Endothelial cell of umbilical vein (primary cell): Measurements from ENCODE around the gene MARVELD3. TPM values are rescaled to one million over a fixed set of nuclear protein-coding genes. Genes with fewer than 3 reads are reported as not detected.
"Not testable (repeated sequence)": the region's sequence is repeated elsewhere in the genome, so short reads cannot be mapped to it uniquely, and the experiment has no call there.

ENCODE experiments used
- BruUV-seq: library from RNA; stranded (reverse); fragments of 400-500 nt; replicated peaks from 2 replicates; lab custom pipeline; 2021; lab: Mats Ljungman, UMichigan
- CTCF ChIA-PET: fragments of 300-600, 350-600 bp; sonication (Branson Sonifier 250); formaldehyde crosslinking; loops from one replicate; lab custom pipeline; 2021; ENCODE audit warnings: antibody characterized with exemption, inconsistent platforms; lab: Charles Lee
- POLR2A ChIA-PET: fragments of 300-600, 350-600 bp; sonication (Branson Sonifier 250); formaldehyde crosslinking; loops from one replicate; lab custom pipeline; 2021; ENCODE audit warnings: antibody characterized with exemption, inconsistent platforms; lab: Charles Lee
- DNase-seq: peaks from one replicate; pipeline ENCODE4 v3.0.0-alpha.2; 2011; ENCODE audit warnings: low read depth, low spot score
- FAIRE-seq: peaks from 2 replicates; lab custom pipeline; 2011; peaks lifted over from hg19 to GRCh38; lab: Jason Lieb, UNC
- H2AFZ ChIP-seq: 2 replicates; pipeline ENCODE4 v1.6.0; 2012; ENCODE audit warnings: low read depth, low read length, control low read depth, inconsistent platforms
- H3K27ac ChIP-seq: 2 replicates; pipeline ENCODE4 v1.5.1; 2011; ENCODE audit warnings: low read depth, mild to moderate bottlenecking, control low read depth, low read length, moderate library complexity; ENCODE audit not compliant: insufficient read depth
- H3K27me3 ChIP-seq, 2 experiments: 2 replicates each; pipeline versions ENCODE4 v1.6.0 to v1.6.1; 2011; ENCODE audit warnings: low read length in 2 of 2, mixed read lengths in 1 of 2; ENCODE audit not compliant: control insufficient read depth in 2 of 2, insufficient read depth in 2 of 2
- H3K36me3 ChIP-seq, 2 experiments: 2 replicates in 1 of 2; 3 replicates in 1 of 2; pipeline ENCODE4 v1.5.1; 2011; ENCODE audit warnings: low read length in 2 of 2, mild to moderate bottlenecking in 1 of 2, moderate library complexity in 1 of 2; ENCODE audit not compliant: control insufficient read depth in 2 of 2, insufficient read depth in 2 of 2; ENCODE audit errors: extremely low read depth in 1 of 2
- H3K4me1 ChIP-seq: 3 replicates; pipeline ENCODE4 v1.5.1; 2011; ENCODE audit warnings: mild to moderate bottlenecking, low read length; ENCODE audit not compliant: control insufficient read depth, insufficient read depth; ENCODE audit errors: extremely low read depth
- H3K4me2 ChIP-seq: 2 replicates; pipeline ENCODE4 v1.6.1; 2011; ENCODE audit warnings: low read length, control low read depth, mixed read lengths; ENCODE audit not compliant: insufficient read depth
- H3K4me3 ChIP-seq, 3 experiments: fragments of 200-600 bp in 1 of 3; sonication (generic), shearing (Covaris generic) in 1 of 3; replicated peaks in 1 of 3; 2 replicates each; pipeline ENCODE4 v1.5.1; 2011 to 2016; ENCODE audit warnings: control low read depth in 3 of 3, low read length in 3 of 3, mild to moderate bottlenecking in 2 of 3, inconsistent platforms in 1 of 3, low read depth in 1 of 3, moderate library complexity in 1 of 3; ENCODE audit not compliant: insufficient read depth in 1 of 3
- H3K79me2 ChIP-seq: 2 replicates; pipeline ENCODE4 v1.6.0; 2012; ENCODE audit warnings: low read length, inconsistent platforms; ENCODE audit not compliant: control insufficient read depth, insufficient read depth
- H3K9ac ChIP-seq: replicated peaks from 2 replicates; pipeline ENCODE3; 2011; ENCODE audit warnings: low read length, control low read depth; ENCODE audit not compliant: insufficient read depth; ENCODE audit errors: extremely low read depth
- H3K9me1 ChIP-seq: replicated peaks from 3 replicates; pipeline ENCODE4 v1.6.0; 2011; ENCODE audit warnings: mild to moderate bottlenecking, low read length; ENCODE audit not compliant: control insufficient read depth, insufficient read depth; ENCODE audit errors: extremely low read depth
- H3K9me3 ChIP-seq: replicated peaks from 2 replicates; pipeline ENCODE4 v1.5.1; 2012; ENCODE audit warnings: low read length, inconsistent platforms; ENCODE audit not compliant: control insufficient read depth, insufficient read depth
- H4K20me1 ChIP-seq: replicated peaks from 2 replicates; pipeline ENCODE3; 2011; ENCODE audit warnings: mild to moderate bottlenecking, low read length; ENCODE audit not compliant: control insufficient read depth, insufficient read depth; ENCODE audit errors: extremely low read depth
- EZH2 ChIP-seq: IDR thresholded peaks from 2 replicates; pipeline ENCODE4 v1.6.1; 2012; ENCODE audit warnings: borderline replicate concordance, low read depth, mild to moderate bottlenecking, moderate library complexity, low read length, inconsistent platforms; ENCODE audit not compliant: severe bottlenecking
- FOS ChIP-seq: IDR thresholded peaks from 2 replicates; pipeline ENCODE4 v1.6.1; 2011; ENCODE audit warnings: mild to moderate bottlenecking, low read length, moderate library complexity, borderline replicate concordance; ENCODE audit not compliant: insufficient read depth
- GATA2 ChIP-seq: IDR thresholded peaks from 2 replicates; pipeline ENCODE4 v1.7.0; 2011; ENCODE audit warnings: low read depth, mild to moderate bottlenecking, moderate library complexity, mixed read lengths, low read length; ENCODE audit not compliant: insufficient read length, insufficient read depth
- JUN ChIP-seq: IDR thresholded peaks from 2 replicates; pipeline ENCODE4 v1.6.1; 2011; ENCODE audit warnings: borderline replicate concordance, low read depth; ENCODE audit not compliant: insufficient read length, insufficient read depth
- MYC ChIP-seq: IDR thresholded peaks from one replicate; pipeline ENCODE4 v1.6.1; 2011; ENCODE audit warnings: mild to moderate bottlenecking, low read depth, low read length
- POLR2A ChIP-seq: IDR thresholded peaks from 2 replicates; pipeline ENCODE4 v1.6.1; 2012; ENCODE audit warnings: low read depth, mild to moderate bottlenecking, control low read depth, low read length
- POLR2AphosphoS5 ChIP-seq: IDR thresholded peaks from 2 replicates; pipeline ENCODE4 v1.6.1; 2012; ENCODE audit warnings: low read depth, mild to moderate bottlenecking, control low read depth, low read length, moderate library complexity; ENCODE audit not compliant: insufficient read depth
- dilution Hi-C: fragments of 300-500 bp; cut with MboI; formaldehyde crosslinking; loops from one replicate; pipeline ENCODE4 v1.15.0; 2019; ENCODE audit warnings: low sequenced_read_pairs; ENCODE audit not compliant: extremely low pct_ligation_motif_present
- intact Hi-C: fragments of 100-400 bp; cut with micrococcal nuclease; formaldehyde crosslinking; loops from one replicate; pipeline ENCODE4 v1.10.0; 2022
- polyA plus RNA-seq, 4 experiments: library from polyadenylated mRNA; depleted of rRNA in 3 of 4; stranded (reverse) in 3 of 4; unstranded in 1 of 4; fragments of >200 nt; gene quantifications; 2 replicates each; pipeline versions ENCODE4 v1.2.1 to v1.2.3, GENCODE V29; 2011 to 2012; ENCODE audit warnings: missing spikeins in 1 of 4
- total RNA-seq: library from RNA; stranded (reverse); gene quantifications from 2 replicates; pipeline ENCODE4 v1.2.3, GENCODE V29; 2021
- TF ChIP-seq, protein P1 (sequence below): IDR thresholded peaks from 2 replicates; pipeline ENCODE4 v1.6.1; 2011; ENCODE audit not compliant: insufficient read depth, insufficient read length
- TF ChIP-seq, protein P2 (sequence below), 2 donors: IDR thresholded peaks; 1 replicate in 1 of 2; 2 replicates in 1 of 2; pipeline ENCODE4 v1.5.1; 2011; ENCODE audit warnings: low read length in 2 of 2, mild to moderate bottlenecking in 2 of 2, moderate library complexity in 2 of 2, control low read depth in 1 of 2, inconsistent platforms in 1 of 2, low read depth in 1 of 2; ENCODE audit not compliant: insufficient read depth in 1 of 2; ENCODE audit errors: extremely low read depth in 1 of 2

The MARVELD3 gene
- total and polyA plus RNA-seq, 2 donors (not counting 3 experiments of a cell fraction or from before 2014, with no cell fraction given), result not detected

DNA sequence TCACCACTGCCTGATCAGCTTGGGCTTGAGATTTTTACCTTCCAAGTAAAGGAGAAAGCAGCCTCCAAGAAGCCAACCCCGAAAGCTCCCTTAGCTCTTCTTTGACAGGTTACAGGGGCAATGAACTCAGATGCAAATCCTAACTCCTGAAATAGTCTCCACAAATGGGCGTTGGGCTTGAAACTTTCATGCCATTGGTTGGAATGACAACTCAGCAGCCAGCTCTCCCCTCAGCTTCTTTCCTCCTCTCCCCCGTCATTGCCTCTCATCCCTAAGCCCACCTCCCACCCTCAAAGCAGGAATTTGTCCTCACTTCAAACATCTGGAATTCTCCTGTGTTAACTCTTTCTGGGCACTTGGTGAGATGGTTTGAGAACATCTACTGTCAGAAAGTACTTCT lies 49.0 kb upstream of the MARVELD3 start, which contains the start of gene TAT:
Gene TAT, minus strand, starts transcription at position 122 of the 400 bp plus-strand sequence. CDS start 677 bp downstream, outside the sequence.
- POLR2A ChIA-PET, result no interaction called here
- no peak for FAIRE-seq

GRCh38 chr16:71582553-71582848 lies 43.5 kb upstream of the MARVELD3 start:
- intact Hi-C loops, H3K4me3 ChIP-seq, H3K9me3 ChIP-seq, H4K20me1 ChIP-seq, dilution Hi-C loops, FAIRE-seq, H3K4me1 ChIP-seq, H3K4me2 ChIP-seq, POLR2A ChIA-PET, H3K27ac ChIP-seq, H3K79me2 ChIP-seq, BruUV-seq, H2AFZ ChIP-seq, H3K9me1 ChIP-seq, H3K27me3 ChIP-seq, H3K9ac ChIP-seq, H3K36me3 ChIP-seq, DNase-seq: not testable (repeated sequence)
- CTCF ChIA-PET, result interaction anchor here (1.5 kb wide), 1 partner anchor 29 kb away, joined by 6 read pairs; no protein-coding TSS in a partner anchor

More for the DNA sequence above, 49.0 kb upstream of the MARVELD3 start, which contains the start of gene TAT:
- Histone ChIP-seq H3K9me3 (no peaks in the 10 kb centered on the region), H3K27me3 (peaks cover 0 to 2% of the 10 kb centered on the region in 2 experiments), H3K36me3 (no peaks in the 10 kb centered on the region), H2AFZ (no peak within 1 kb of the TSS), H3K4me1 (no peaks in the 10 kb centered on the region), H3K4me2 (no peak within 1 kb of the TSS), H3K4me3 (no peak within 1 kb of the TSS), H3K9me1 (no peaks in the 10 kb centered on the region), H3K79me2 (no peaks in the 10 kb centered on the region), H3K27ac (no peak within 1 kb of the TSS), H3K9ac (no peak within 1 kb of the TSS), H4K20me1 (no peaks in the 10 kb centered on the region)
- intact Hi-C loops, result no loop called here
- DNase-seq, result no peak
- BruUV-seq, result no TSS peak
- TF ChIP-seq EZH2 (no peak), JUN (no peak), GATA2 (no peak), FOS (no peak), MYC (no peak), POLR2AphosphoS5 (no peak), POLR2A (no peak)
- TF ChIP-seq, protein P1, sequence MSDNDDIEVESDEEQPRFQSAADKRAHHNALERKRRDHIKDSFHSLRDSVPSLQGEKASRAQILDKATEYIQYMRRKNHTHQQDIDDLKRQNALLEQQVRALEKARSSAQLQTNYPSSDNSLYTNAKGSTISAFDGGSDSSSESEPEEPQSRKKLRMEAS, result no peak
- TF ChIP-seq, protein P2, sequence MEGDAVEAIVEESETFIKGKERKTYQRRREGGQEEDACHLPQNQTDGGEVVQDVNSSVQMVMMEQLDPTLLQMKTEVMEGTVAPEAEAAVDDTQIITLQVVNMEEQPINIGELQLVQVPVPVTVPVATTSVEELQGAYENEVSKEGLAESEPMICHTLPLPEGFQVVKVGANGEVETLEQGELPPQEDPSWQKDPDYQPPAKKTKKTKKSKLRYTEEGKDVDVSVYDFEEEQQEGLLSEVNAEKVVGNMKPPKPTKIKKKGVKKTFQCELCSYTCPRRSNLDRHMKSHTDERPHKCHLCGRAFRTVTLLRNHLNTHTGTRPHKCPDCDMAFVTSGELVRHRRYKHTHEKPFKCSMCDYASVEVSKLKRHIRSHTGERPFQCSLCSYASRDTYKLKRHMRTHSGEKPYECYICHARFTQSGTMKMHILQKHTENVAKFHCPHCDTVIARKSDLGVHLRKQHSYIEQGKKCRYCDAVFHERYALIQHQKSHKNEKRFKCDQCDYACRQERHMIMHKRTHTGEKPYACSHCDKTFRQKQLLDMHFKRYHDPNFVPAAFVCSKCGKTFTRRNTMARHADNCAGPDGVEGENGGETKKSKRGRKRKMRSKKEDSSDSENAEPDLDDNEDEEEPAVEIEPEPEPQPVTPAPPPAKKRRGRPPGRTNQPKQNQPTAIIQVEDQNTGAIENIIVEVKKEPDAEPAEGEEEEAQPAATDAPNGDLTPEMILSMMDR (IDR thresholded peaks at IDR 0.05; ENCODE audit: extremely low read depth in 1 of 2, insufficient read depth in 1 of 2, low read depth in 1 of 2, low read length in 2 of 2), result no peak
- dilution Hi-C loops, result no loop called here
- CTCF ChIA-PET, result interaction anchor here (1.2 to 1.9 kb wide), 2 partner anchors 9 to 34 kb away, joined by 3 to 11 read pairs; no protein-coding TSS in a partner anchor
